Measurements from ENCODE around the gene PKIB.

The PKIB gene

GRCh38 chr6:122692807-122693580 lies 82.8 kb downstream of the PKIB start:
- Histone ChIP-seq H3K4me1 (ENCODE audit: insufficient read depth, low read length) (no peaks in the 10 kb centered on the region), H3K4me3 (ENCODE audit: low read depth in 1 of 2, low read length in 2 of 2) (no peak overlapping the region), H3K27ac (ENCODE audit: low read depth, low read length) (no peak overlapping the region), H3K9ac (ENCODE audit: low read length) (no peak overlapping the region), H3K27me3 (ENCODE audit: control insufficient read depth in 1 of 2, insufficient read depth in 2 of 2, low read length in 2 of 2) (no peaks in the 10 kb centered on the region), H3K9me3 (ENCODE audit: low read length) (no peaks in the 10 kb centered on the region), H3K36me3 (ENCODE audit: insufficient read depth, low read length) (no peaks in the 10 kb centered on the region)

DNA sequence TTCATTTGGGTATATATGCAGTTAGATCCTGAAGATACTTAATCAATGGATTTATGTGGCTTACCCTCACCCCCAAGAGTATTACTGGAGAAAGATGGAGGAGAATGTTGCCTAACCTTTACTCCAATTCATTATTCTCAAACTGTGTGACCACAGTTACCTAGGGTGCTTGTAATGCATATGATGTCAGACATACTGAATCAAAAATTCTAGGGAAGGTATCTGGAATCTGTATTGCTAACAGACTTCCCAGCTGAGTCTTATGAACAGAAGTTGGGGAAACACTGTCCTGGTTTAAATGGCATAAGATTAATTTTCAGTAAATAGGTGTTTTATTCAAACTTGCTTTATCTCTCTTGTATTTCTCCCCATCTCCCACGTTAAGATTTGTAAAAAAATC lies 83.9 kb downstream of the PKIB start:
- no peak overlapping the region for H3K27ac ChIP-seq (ENCODE audit: low read depth, low read length)
- no peaks in the 10 kb centered on the region for H3K9me3 ChIP-seq (ENCODE audit: low read length)
- no peaks in the 10 kb centered on the region for H3K27me3 ChIP-seq (ENCODE audit: control insufficient read depth in 1 of 2, insufficient read depth in 2 of 2, low read length in 2 of 2)
- no peak overlapping the region for H3K4me3 ChIP-seq (ENCODE audit: low read depth in 1 of 2, low read length in 2 of 2)
- H3K9ac ChIP-seq (ENCODE audit: low read length) = no peak overlapping the region
- H3K36me3 ChIP-seq (ENCODE audit: insufficient read depth, low read length) = no peaks in the 10 kb centered on the region
- no peaks in the 10 kb centered on the region for H3K4me1 ChIP-seq (ENCODE audit: insufficient read depth, low read length)

DNA sequence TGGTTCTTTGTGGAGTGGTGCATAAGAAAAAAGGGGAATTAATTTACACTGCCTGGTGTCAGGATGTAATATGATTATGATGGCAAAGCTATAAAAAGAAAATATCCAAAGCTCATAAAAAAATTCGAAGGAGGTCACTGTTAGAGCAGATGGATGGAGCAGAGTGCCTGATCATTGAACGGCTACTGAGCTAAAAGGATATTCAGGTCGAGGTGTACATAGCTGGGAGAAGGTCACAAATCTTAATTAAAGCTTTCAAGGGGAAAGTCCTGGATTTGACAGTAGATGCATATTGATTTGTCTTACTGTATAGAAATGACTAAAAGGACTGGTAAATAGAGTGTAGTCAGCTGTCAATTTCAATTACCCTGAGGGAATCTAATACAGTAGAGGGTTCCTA lies 84.4 kb downstream of the PKIB start:
- H3K27me3 ChIP-seq (ENCODE audit: control insufficient read depth in 1 of 2, insufficient read depth in 2 of 2, low read length in 2 of 2) = no peaks in the 10 kb centered on the region
- H3K36me3 ChIP-seq (ENCODE audit: insufficient read depth, low read length) = no peaks in the 10 kb centered on the region
- H3K27ac ChIP-seq (ENCODE audit: low read depth, low read length) = no peak overlapping the region
- H3K4me3 ChIP-seq (ENCODE audit: low read depth in 1 of 2, low read length in 2 of 2) = no peak overlapping the region
- no peak overlapping the region for H3K9ac ChIP-seq (ENCODE audit: low read length)
- no peaks in the 10 kb centered on the region for H3K4me1 ChIP-seq (ENCODE audit: insufficient read depth, low read length)
- H3K9me3 ChIP-seq (ENCODE audit: low read length) = no peaks in the 10 kb centered on the region

- H3K4me3 ChIP-seq (ENCODE audit: low read depth in 1 of 2, low read length in 2 of 2) = no peak overlapping the region
- no peaks in the 10 kb centered on the region for H3K36me3 ChIP-seq (ENCODE audit: insufficient read depth, low read length)
- H3K27me3 ChIP-seq (ENCODE audit: control insufficient read depth in 1 of 2, insufficient read depth in 2 of 2, low read length in 2 of 2) = no peaks in the 10 kb centered on the region
- H3K4me1 ChIP-seq (ENCODE audit: insufficient read depth, low read length) = no peaks in the 10 kb centered on the region
- no peak overlapping the region for H3K27ac ChIP-seq (ENCODE audit: low read depth, low read length)
- no peak overlapping the region for H3K9ac ChIP-seq (ENCODE audit: low read length)
- H3K9me3 ChIP-seq (ENCODE audit: low read length) = no peaks in the 10 kb centered on the region
These were observed 85.0 kb downstream of the PKIB start for GRCh38 chr6:122695188-122695587.

DNA sequence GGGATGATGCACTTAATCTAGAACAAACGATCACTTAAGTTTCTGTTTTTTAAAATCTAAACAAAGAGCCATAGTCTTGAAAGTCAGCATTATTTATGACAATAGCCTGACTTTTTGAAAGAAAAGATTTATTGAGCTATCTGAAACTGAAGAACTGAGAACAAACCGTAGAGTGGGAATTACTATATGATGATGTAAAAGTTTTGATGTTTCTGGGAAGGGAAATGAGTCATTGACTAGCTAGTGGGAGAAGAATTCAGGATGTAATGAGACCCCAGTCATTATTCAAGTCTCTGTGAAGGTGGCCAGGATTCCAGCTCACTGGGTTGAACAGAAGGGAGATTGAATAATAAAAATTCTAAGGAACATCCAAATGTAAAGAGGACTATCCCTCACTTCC lies 85.9 kb downstream of the PKIB start:
- H3K4me1 ChIP-seq (ENCODE audit: insufficient read depth, low read length) = no peaks in the 10 kb centered on the region
- no peak overlapping the region for H3K9ac ChIP-seq (ENCODE audit: low read length)
- H3K36me3 ChIP-seq (ENCODE audit: insufficient read depth, low read length) = no peaks in the 10 kb centered on the region
- H3K27me3 ChIP-seq (ENCODE audit: control insufficient read depth in 1 of 2, insufficient read depth in 2 of 2, low read length in 2 of 2) = no peaks in the 10 kb centered on the region
- H3K27ac ChIP-seq (ENCODE audit: low read depth, low read length) = no peak overlapping the region
- no peaks in the 10 kb centered on the region for H3K9me3 ChIP-seq (ENCODE audit: low read length)
- H3K4me3 ChIP-seq (ENCODE audit: low read depth in 1 of 2, low read length in 2 of 2) = no peak overlapping the region

DNA sequence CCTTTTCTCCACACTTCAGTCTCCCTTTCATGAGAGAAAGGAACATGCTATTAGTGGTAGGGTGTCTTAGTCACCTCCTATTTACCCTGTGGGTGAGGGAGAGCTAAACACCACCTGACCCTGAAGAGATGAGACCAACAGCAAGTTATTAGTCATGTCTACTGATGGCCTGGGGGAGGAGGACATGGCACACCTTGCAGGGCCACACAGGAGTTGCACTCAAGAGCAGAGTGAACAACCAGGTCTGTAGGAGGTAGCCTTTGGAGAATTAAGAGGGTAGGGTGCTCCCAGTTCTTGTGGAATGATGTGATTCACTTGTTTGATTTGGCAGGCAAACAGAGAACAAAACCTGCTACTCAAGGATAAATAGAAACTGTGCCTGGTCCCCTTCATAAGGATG lies 86.6 kb downstream of the PKIB start:
- Histone ChIP-seq H3K27ac (ENCODE audit: low read depth, low read length) (no peak overlapping the region), H3K36me3 (ENCODE audit: insufficient read depth, low read length) (no peaks in the 10 kb centered on the region), H3K9me3 (ENCODE audit: low read length) (no peaks in the 10 kb centered on the region), H3K27me3 (ENCODE audit: control insufficient read depth in 1 of 2, insufficient read depth in 2 of 2, low read length in 2 of 2) (no peaks in the 10 kb centered on the region), H3K4me1 (ENCODE audit: insufficient read depth, low read length) (no peaks in the 10 kb centered on the region), H3K4me3 (ENCODE audit: low read depth in 1 of 2, low read length in 2 of 2) (no peak overlapping the region), H3K9ac (ENCODE audit: low read length) (no peak overlapping the region)

DNA sequence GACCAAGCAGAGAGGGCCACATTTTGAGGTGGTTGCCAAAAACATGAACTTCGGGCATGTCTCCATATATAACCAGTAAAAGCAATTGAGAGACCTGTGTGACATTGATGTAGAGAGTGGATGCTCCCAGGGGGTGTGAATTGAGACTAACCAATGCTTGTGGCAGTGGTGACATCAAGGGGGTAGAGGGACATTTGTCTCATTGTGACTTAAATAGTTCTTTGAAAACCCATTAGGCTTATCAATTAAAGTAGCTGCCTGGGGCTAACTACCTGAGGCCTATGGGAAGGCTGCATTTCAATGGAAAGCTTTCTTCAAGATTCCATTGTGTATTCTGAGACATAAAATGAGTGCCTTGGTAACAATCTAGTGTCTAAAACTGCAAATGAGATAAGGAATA lies 87.3 kb downstream of the PKIB start:
- H3K27me3 ChIP-seq (ENCODE audit: control insufficient read depth in 1 of 2, insufficient read depth in 2 of 2, low read length in 2 of 2) = no peaks in the 10 kb centered on the region
- H3K4me3 ChIP-seq (ENCODE audit: low read depth in 1 of 2, low read length in 2 of 2) = no peak overlapping the region
- no peaks in the 10 kb centered on the region for H3K36me3 ChIP-seq (ENCODE audit: insufficient read depth, low read length)
- no peak overlapping the region for H3K27ac ChIP-seq (ENCODE audit: low read depth, low read length)
- no peaks in the 10 kb centered on the region for H3K9me3 ChIP-seq (ENCODE audit: low read length)
- H3K4me1 ChIP-seq (ENCODE audit: insufficient read depth, low read length) = no peaks in the 10 kb centered on the region
- H3K9ac ChIP-seq (ENCODE audit: low read length) = no peak overlapping the region

GRCh38 chr6:122701666-122702065 lies 91.5 kb downstream of the PKIB start:
- Histone ChIP-seq H3K27ac (ENCODE audit: low read depth, low read length) (no peak overlapping the region), H3K36me3 (ENCODE audit: insufficient read depth, low read length) (no peaks in the 10 kb centered on the region), H3K9me3 (ENCODE audit: low read length) (no peaks in the 10 kb centered on the region), H3K4me3 (ENCODE audit: low read depth in 1 of 2, low read length in 2 of 2) (no peak overlapping the region), H3K9ac (ENCODE audit: low read length) (no peak overlapping the region), H3K4me1 (ENCODE audit: insufficient read depth, low read length) (no peaks in the 10 kb centered on the region), H3K27me3 (ENCODE audit: control insufficient read depth in 1 of 2, insufficient read depth in 2 of 2, low read length in 2 of 2) (no peaks in the 10 kb centered on the region)

DNA sequence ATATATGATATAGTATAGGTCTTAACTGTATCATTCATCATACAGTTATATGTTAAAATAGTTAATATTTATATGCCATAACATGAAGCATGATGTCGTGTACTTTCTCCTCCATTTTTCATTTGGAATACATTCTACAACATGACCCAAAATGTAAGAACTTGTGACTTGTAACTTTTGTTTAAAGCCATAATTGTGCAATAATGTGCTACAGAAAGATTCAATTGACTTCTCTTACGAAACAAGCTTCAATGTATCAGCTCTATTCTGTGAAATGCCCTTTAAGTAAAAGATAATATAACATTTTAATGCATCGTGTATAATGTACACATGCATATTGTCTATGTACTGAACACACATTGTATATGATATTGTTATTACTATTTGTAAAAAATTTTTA lies 92.6 kb downstream of the PKIB start:
- Histone ChIP-seq H3K9me3 (ENCODE audit: low read length) (no peaks in the 10 kb centered on the region), H3K4me1 (ENCODE audit: insufficient read depth, low read length) (no peaks in the 10 kb centered on the region)

DNA sequence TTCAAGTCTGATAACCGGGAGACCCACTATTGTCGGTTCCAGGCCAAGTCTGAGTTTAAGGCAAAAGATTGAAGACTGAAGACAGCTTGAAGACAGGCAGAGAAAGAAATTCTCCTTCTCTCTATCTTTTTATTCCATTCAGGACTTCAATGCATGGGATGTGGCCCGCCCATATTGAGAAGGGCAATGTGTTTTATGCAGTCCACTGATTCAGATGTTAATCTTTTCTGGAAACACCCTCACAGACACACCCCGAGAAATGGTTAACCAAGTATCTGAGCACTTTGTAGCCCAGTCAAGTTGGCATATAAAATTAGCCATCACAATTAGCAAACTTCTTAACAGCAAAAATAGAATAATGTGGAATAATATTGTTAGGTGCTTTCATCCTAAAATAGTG lies 93.9 kb downstream of the PKIB start:
- Histone ChIP-seq H3K9me3 (ENCODE audit: low read length) (no peaks in the 10 kb centered on the region), H3K9ac (ENCODE audit: low read length) (no peak overlapping the region), H3K27ac (ENCODE audit: low read depth, low read length) (no peak overlapping the region), H3K27me3 (ENCODE audit: control insufficient read depth in 1 of 2, insufficient read depth in 2 of 2, low read length in 2 of 2) (no peaks in the 10 kb centered on the region), H3K4me1 (ENCODE audit: insufficient read depth, low read length) (no peaks in the 10 kb centered on the region), H3K4me3 (ENCODE audit: low read depth in 1 of 2, low read length in 2 of 2) (no peak overlapping the region), H3K36me3 (ENCODE audit: insufficient read depth, low read length) (no peaks in the 10 kb centered on the region)

More for the DNA sequence above, 92.6 kb downstream of the PKIB start:
- H3K9ac ChIP-seq (ENCODE audit: low read length) = no peak overlapping the region
- H3K36me3 ChIP-seq (ENCODE audit: insufficient read depth, low read length) = no peaks in the 10 kb centered on the region
- no peak overlapping the region for H3K4me3 ChIP-seq (ENCODE audit: low read depth in 1 of 2, low read length in 2 of 2)
- no peaks in the 10 kb centered on the region for H3K27me3 ChIP-seq (ENCODE audit: control insufficient read depth in 1 of 2, insufficient read depth in 2 of 2, low read length in 2 of 2)
- H3K27ac ChIP-seq (ENCODE audit: low read depth, low read length) = no peak overlapping the region

GRCh38 chr6:122709922-122710512 lies 99.8 kb downstream of the PKIB start:
- Histone ChIP-seq H3K4me1 (ENCODE audit: insufficient read depth, low read length) (no peaks in the 10 kb centered on the region), H3K9me3 (ENCODE audit: low read length) (no peaks in the 10 kb centered on the region), H3K36me3 (ENCODE audit: insufficient read depth, low read length) (no peaks in the 10 kb centered on the region), H3K27me3 (ENCODE audit: control insufficient read depth in 1 of 2, insufficient read depth in 2 of 2, low read length in 2 of 2) (no peaks in the 10 kb centered on the region), H3K9ac (ENCODE audit: low read length) (no peak overlapping the region), H3K27ac (ENCODE audit: low read depth, low read length) (no peak overlapping the region), H3K4me3 (ENCODE audit: low read depth in 1 of 2, low read length in 2 of 2) (no peak overlapping the region)

Data from muscle layer of colon (tissue), 2 donors.